ENCODE results near the gene COPZ2.

COPZ2 gene

DNA sequence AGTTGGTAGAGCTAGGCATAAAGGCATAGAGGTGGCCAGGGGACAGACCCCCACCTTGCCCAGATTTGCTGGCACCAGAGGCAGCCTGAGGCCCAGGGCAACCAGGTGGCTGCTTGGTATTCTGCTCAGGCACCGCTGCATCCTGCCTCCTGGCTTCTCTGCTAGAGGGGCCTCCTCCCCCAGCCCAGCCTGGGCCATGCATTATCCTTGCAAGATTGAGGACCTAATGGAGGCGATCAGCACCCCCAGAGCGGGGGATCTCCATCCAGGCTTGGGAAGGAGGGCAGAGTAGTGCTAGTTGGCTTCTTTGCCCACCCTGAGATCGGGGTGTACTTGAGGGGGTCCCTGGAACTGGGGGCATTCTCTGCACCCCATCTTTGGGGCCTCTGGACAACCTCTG lies 42.9 kb downstream of the COPZ2 start:
- Histone ChIP-seq H3K36me3 (ENCODE audit: control insufficient read depth in 2 of 2, insufficient read depth in 1 of 2, low read length in 2 of 2) (no peaks in the 10 kb centered on the region), H3K9me3 (ENCODE audit: control insufficient read depth, insufficient read depth, low read depth, low read length) (no peaks in the 10 kb centered on the region), H3K4me1 (ENCODE audit: control insufficient read depth, insufficient read depth, low read length) (no peaks in the 10 kb centered on the region), H3K4me3 (ENCODE audit: low read depth, low read length) (no peak overlapping the region), H3K27ac (ENCODE audit: extremely low read depth, low read depth, low read length) (no peak overlapping the region)
- ChIA-PET CTCF (interaction anchor here (0.5 to 2.6 kb wide), 4 partner anchors 16 to 316 kb away, joined by 4 to 16 read pairs (median 9); partner anchors contain the start of gene CDK5RAP3), POLR2A (no interaction called here)
- TF ChIP-seq ZNF184 (tag by site-specific recombination; IDR thresholded peaks at IDR 0.05) (no peak), ZNF792 (tag by site-specific recombination; IDR thresholded peaks at IDR 0.05) (no peak)
- TF ChIP-seq, protein P1, sequence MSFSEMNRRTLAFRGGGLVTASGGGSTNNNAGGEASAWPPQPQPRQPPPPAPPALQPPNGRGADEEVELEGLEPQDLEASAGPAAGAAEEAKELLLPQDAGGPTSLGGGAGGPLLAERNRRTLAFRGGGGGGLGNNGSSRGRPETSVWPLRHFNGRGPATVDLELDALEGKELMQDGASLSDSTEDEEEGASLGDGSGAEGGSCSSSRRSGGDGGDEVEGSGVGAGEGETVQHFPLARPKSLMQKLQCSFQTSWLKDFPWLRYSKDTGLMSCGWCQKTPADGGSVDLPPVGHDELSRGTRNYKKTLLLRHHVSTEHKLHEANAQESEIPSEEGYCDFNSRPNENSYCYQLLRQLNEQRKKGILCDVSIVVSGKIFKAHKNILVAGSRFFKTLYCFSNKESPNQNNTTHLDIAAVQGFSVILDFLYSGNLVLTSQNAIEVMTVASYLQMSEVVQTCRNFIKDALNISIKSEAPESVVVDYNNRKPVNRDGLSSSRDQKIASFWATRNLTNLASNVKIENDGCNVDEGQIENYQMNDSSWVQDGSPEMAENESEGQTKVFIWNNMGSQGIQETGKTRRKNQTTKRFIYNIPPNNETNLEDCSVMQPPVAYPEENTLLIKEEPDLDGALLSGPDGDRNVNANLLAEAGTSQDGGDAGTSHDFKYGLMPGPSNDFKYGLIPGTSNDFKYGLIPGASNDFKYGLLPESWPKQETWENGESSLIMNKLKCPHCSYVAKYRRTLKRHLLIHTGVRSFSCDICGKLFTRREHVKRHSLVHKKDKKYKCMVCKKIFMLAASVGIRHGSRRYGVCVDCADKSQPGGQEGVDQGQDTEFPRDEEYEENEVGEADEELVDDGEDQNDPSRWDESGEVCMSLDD (tag by site-specific recombination; IDR thresholded peaks at IDR 0.05): peak; percentile 27; the same call in 1 of the 2 replicates

DNA sequence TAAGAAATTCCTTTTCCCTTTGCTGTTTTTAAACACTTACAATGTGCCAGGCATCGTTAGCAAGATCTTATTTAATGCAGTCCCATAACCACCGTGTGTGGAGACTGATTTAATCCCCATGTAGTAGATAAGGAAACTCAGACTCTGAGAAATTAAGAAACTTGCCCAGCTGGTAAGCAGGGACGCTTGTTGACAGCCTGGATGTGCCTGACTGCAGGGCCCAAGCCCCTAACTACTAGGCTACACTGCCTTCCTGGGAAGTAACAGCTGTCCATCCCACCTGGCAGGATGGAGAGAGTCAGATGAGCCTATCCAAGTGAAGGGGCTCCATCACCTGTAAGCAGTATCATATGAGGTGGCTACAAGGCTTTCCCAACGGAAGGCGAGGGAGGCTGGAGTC lies 43.6 kb downstream of the COPZ2 start:
- no peak overlapping the region for H3K4me3 ChIP-seq (ENCODE audit: low read depth, low read length)
- H3K4me1 ChIP-seq (ENCODE audit: control insufficient read depth, insufficient read depth, low read length): no peaks in the 10 kb centered on the region
- TF ChIP-seq, protein P2, sequence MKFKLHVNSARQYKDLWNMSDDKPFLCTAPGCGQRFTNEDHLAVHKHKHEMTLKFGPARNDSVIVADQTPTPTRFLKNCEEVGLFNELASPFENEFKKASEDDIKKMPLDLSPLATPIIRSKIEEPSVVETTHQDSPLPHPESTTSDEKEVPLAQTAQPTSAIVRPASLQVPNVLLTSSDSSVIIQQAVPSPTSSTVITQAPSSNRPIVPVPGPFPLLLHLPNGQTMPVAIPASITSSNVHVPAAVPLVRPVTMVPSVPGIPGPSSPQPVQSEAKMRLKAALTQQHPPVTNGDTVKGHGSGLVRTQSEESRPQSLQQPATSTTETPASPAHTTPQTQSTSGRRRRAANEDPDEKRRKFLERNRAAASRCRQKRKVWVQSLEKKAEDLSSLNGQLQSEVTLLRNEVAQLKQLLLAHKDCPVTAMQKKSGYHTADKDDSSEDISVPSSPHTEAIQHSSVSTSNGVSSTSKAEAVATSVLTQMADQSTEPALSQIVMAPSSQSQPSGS (tag by site-specific recombination; IDR thresholded peaks at IDR 0.05; ENCODE audit: low read depth): no peak
- TF ChIP-seq ZNF837 (tag by site-specific recombination; IDR thresholded peaks at IDR 0.05) (no peak), ZIC2 (tag by site-specific recombination; IDR thresholded peaks at IDR 0.05) (no peak), IKZF3 (tag by site-specific recombination; IDR thresholded peaks at IDR 0.05) (no peak), ZNF600 (tag by site-specific recombination; IDR thresholded peaks at IDR 0.05) (no peak), ZNF571 (tag by site-specific recombination; IDR thresholded peaks at IDR 0.05) (no peak)
- TF ChIP-seq, protein P3, sequence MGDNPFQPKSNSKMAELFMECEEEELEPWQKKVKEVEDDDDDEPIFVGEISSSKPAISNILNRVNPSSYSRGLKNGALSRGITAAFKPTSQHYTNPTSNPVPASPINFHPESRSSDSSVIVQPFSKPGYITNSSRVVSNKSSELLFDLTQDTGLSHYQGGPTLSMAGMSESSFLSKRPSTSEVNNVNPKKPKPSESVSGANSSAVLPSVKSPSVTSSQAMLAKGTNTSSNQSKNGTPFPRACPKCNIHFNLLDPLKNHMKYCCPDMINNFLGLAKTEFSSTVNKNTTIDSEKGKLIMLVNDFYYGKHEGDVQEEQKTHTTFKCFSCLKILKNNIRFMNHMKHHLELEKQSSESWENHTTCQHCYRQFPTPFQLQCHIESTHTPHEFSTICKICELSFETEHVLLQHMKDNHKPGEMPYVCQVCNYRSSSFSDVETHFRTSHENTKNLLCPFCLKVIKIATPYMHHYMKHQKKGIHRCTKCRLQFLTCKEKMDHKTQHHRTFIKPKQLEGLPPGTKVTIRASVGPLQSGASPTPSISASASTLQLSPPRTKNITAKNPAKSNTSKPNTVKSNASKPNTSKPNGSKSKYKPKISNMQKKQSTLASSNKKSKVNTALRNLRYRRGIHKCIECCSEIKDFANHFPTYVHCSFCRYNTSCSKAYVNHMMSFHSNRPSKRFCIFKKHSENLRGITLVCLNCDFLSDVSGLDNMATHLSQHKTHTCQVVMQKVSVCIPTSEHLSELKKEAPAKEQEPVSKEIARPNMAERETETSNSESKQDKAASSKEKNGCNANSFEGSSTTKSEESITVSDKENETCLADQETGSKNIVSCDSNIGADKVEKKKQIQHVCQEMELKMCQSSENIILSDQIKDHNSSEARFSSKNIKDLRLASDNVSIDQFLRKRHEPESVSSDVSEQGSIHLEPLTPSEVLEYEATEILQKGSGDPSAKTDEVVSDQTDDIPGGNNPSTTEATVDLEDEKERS (tag by site-specific recombination; IDR thresholded peaks at IDR 0.05): no peak
- H3K36me3 ChIP-seq (ENCODE audit: control insufficient read depth in 2 of 2, insufficient read depth in 1 of 2, low read length in 2 of 2): no peaks in the 10 kb centered on the region
- ChIA-PET POLR2A (interaction anchor here (1.4 kb wide), 1 partner anchor 23 kb away, joined by 3 read pairs; the partner anchor contains the start of gene CDK5RAP3), CTCF (interaction anchor here (0.5 to 2.6 kb wide), 4 partner anchors 15 to 316 kb away, joined by 3 to 16 read pairs (median 8); no protein-coding TSS in a partner anchor)
- no peak overlapping the region for H3K27ac ChIP-seq (ENCODE audit: extremely low read depth, low read depth, low read length)
- no peaks in the 10 kb centered on the region for H3K9me3 ChIP-seq (ENCODE audit: control insufficient read depth, insufficient read depth, low read depth, low read length)

DNA sequence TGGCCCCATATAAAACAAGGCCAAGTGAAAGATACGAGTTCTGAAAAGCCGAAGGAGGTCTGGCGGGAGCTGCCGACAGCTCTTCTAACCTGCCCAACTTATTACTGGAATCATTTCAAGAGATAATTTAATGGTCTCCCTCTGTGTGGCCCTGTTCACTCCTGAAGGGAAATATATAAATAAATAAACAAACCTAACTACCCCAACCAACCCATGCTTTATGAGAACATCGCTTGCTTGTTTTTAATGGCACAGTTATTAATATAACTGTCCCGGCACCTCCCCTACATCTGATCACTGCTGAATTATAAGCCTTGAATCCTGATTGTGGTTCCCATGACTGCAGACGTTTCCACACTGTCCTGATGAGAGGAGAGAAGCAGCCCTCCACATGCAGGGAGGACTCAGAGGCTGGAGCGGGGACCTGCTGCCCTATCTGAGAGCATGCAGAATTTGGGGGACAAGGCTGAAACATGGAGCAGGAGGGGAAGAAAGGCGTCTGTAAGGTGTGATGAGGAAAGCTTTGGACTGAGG lies 44.5 kb downstream of the COPZ2 start:
- H3K27ac ChIP-seq (ENCODE audit: extremely low read depth, low read depth, low read length): no peak overlapping the region
- H3K36me3 ChIP-seq (ENCODE audit: control insufficient read depth in 2 of 2, insufficient read depth in 1 of 2, low read length in 2 of 2): no peaks in the 10 kb centered on the region
- H3K4me1 ChIP-seq (ENCODE audit: control insufficient read depth, insufficient read depth, low read length): no peaks in the 10 kb centered on the region; the same call in 1 of the 2 replicates
- ChIA-PET CTCF (interaction anchor here (1.1 to 2.6 kb wide), 3 partner anchors 14 to 25 kb away, joined by 4 to 16 read pairs (median 13); partner anchors contain the start of gene CDK5RAP3), POLR2A (interaction anchor here (1.4 kb wide), 1 partner anchor 22 kb away, joined by 3 read pairs; the partner anchor contains the start of gene CDK5RAP3)
- no peaks in the 10 kb centered on the region for H3K9me3 ChIP-seq (ENCODE audit: control insufficient read depth, insufficient read depth, low read depth, low read length)
- no peak overlapping the region for H3K4me3 ChIP-seq (ENCODE audit: low read depth, low read length)
- TF ChIP-seq OVOL3 (tag by site-specific recombination; IDR thresholded peaks at IDR 0.05): 0 out of 2 replicates have a peak, but pooled peaks have one; percentile 34
- TF ChIP-seq GLIS1 (tag by site-specific recombination; IDR thresholded peaks at IDR 0.05): peak; percentile 87
- no peak for TF ChIP-seq ZNF600 (tag by site-specific recombination; IDR thresholded peaks at IDR 0.05)
- TF ChIP-seq ZNF555 (tag by site-specific recombination; conservative IDR thresholded peaks at IDR 0.05): no peak
- TF ChIP-seq ZNF341 (tag by site-specific recombination; IDR thresholded peaks at IDR 0.05; ENCODE audit: low read depth): peak; percentile 49
- TF ChIP-seq, protein P4, sequence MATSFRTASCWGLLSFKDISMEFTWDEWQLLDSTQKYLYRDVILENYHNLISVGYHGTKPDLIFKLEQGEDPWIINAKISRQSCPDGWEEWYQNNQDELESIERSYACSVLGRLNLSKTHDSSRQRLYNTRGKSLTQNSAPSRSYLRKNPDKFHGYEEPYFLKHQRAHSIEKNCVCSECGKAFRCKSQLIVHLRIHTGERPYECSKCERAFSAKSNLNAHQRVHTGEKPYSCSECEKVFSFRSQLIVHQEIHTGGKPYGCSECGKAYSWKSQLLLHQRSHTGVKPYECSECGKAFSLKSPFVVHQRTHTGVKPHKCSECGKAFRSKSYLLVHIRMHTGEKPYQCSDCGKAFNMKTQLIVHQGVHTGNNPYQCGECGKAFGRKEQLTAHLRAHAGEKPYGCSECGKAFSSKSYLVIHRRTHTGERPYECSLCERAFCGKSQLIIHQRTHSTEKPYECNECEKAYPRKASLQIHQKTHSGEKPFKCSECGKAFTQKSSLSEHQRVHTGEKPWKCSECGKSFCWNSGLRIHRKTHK (tag by site-specific recombination; IDR thresholded peaks at IDR 0.05): no peak
- peak; percentile 34 for TF ChIP-seq ZIC2 (tag by site-specific recombination; IDR thresholded peaks at IDR 0.05)
- TF ChIP-seq WT1 (tag by site-specific recombination; IDR thresholded peaks at IDR 0.05): peak; percentile 98
- TF ChIP-seq ZNF335 (tag by site-specific recombination; conservative IDR thresholded peaks at IDR 0.05): peak; percentile 58; the same call in 1 of the 2 replicates
